Omental fat pad (tissue), 4 donors: ENCODE results near the gene TMEM252. TPM values are rescaled to one million over a fixed set of nuclear protein-coding genes. Genes with fewer than 3 reads are reported as not detected.

Experiments
- ATAC-seq: fragments of 150-250 bp; one replicate; pipeline ENCODE4 v1.9.1; 2016; ENCODE audit warnings: mild to moderate bottlenecking, moderate library complexity; ENCODE audit not compliant: low FRiP score
- DNase-seq: peaks from one replicate; pipeline ENCODE4 v3.0.0-alpha.2; 2019; ENCODE audit warnings: low spot score
- CTCF ChIP-seq, 3 donors: fragments of 450-650 bp; IDR thresholded peaks; one replicate each; pipeline ENCODE4 v1.5.1; 2016 to 2017; ENCODE audit warnings: antibody characterized with exemption in 3 of 3, mild to moderate bottlenecking in 3 of 3, moderate library complexity in 2 of 3
- total RNA-seq, 4 donors: library from RNA; depleted of rRNA; stranded (reverse); fragments of >200 nt; gene quantifications; one replicate each; pipeline ENCODE4 v1.1.0, GENCODE V29; 2016

The TMEM252 gene
- total RNA-seq, 4 donors from 2014 or later: not detected

GRCh38 chr9:68493541-68493940 is 47.1 kb downstream of the TMEM252 start:
- DNase-seq (no peak), ATAC-seq (no peak)
- TF ChIP-seq CTCF (IDR thresholded peaks at IDR 0.05): no peak

GRCh38 chr9:68492806-68493205 is 47.9 kb downstream of the TMEM252 start:
- ATAC-seq (no peak), DNase-seq (no peak)
- TF ChIP-seq CTCF (IDR thresholded peaks at IDR 0.05): no peak

GRCh38 chr9:68489646-68490045 is 51.0 kb downstream of the TMEM252 start:
- DNase-seq (no peak), ATAC-seq (no peak)
- TF ChIP-seq CTCF (IDR thresholded peaks at IDR 0.05): no peak

GRCh38 chr9:68488126-68488525 is 52.6 kb downstream of the TMEM252 start:
- no peak for DNase-seq
- TF ChIP-seq CTCF (IDR thresholded peaks at IDR 0.05): no peak
- no peak for ATAC-seq

Other genes with a start within 250 kb of the TMEM252 start
- gene FOXD4L3, start 238.0 kb downstream of the TMEM252 start, total RNA-seq: under 1 TPM in 1 of 4 donors, not detected in 3; 0.19 TPM
- 10 to 100 TPM; 18.1 to 63.7 (median 26.3) TPM for gene PGM5, start 184.3 kb downstream of the TMEM252 start, total RNA-seq
- 10 to 100 TPM in 1 of 4 donors, 1 to 10 TPM in 3; 1.9 to 14.3 (median 3.2) TPM for gene PIP5K1B, start 164.4 kb upstream of the TMEM252 start, total RNA-seq